ENCODE measurements around the gene LEAP2.

DNA sequence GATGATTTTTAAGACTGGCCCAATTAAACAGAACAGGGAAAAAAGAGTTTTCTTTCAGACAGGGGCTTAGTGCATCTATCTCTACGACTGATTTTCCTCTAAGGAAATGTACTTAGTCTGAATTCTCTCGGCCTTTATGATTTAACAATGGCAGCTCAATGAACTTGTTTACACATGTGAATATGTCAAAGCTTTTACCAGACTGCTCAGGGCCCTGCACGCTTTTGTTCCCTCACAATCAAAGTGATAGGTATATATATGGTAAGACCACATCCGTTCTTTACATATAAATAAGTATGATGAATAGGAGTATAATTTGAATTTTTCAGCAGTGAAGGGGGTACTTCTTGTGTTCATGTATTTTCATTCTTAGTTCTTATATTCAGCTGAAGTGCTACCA lies 27.6 kb downstream of the LEAP2 start:
- TF ChIP-seq, protein P1, sequence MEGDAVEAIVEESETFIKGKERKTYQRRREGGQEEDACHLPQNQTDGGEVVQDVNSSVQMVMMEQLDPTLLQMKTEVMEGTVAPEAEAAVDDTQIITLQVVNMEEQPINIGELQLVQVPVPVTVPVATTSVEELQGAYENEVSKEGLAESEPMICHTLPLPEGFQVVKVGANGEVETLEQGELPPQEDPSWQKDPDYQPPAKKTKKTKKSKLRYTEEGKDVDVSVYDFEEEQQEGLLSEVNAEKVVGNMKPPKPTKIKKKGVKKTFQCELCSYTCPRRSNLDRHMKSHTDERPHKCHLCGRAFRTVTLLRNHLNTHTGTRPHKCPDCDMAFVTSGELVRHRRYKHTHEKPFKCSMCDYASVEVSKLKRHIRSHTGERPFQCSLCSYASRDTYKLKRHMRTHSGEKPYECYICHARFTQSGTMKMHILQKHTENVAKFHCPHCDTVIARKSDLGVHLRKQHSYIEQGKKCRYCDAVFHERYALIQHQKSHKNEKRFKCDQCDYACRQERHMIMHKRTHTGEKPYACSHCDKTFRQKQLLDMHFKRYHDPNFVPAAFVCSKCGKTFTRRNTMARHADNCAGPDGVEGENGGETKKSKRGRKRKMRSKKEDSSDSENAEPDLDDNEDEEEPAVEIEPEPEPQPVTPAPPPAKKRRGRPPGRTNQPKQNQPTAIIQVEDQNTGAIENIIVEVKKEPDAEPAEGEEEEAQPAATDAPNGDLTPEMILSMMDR (IDR thresholded peaks at IDR 0.05; ENCODE audit: poor library complexity, severe bottlenecking), result no peak
- TF ChIP-seq POLR2AphosphoS5 (IDR thresholded peaks at IDR 0.05) (no peak), RAD21 (conservative IDR thresholded peaks at IDR 0.05) (no peak)
